ENCODE results near the gene TAF3.
"Not testable (repeated sequence)": the region's sequence is repeated elsewhere in the genome, so short reads cannot be mapped to it uniquely, and the experiment has no call there.

The TAF3 gene

DNA sequence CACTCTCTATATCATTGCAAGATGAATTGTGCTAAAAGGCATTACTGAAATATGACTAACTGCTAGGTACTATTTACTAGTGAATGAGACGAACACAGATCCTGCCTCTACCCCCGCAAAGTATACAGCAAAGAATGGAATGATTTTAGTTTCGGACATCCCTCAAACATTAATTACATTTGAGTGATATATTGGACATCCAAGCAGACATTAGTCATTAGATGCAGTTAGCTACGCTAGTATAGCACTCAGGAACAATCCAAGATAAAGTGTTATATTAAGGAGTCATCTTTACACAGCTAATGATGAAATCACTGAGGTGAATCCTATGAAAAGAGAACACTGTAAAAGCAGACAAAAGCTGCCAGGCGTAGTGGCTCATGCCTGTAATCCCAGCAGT is 7.3 kb upstream of the TAF3 start:
- DNase-seq (ENCODE audit: low spot score), result no peak

DNA sequence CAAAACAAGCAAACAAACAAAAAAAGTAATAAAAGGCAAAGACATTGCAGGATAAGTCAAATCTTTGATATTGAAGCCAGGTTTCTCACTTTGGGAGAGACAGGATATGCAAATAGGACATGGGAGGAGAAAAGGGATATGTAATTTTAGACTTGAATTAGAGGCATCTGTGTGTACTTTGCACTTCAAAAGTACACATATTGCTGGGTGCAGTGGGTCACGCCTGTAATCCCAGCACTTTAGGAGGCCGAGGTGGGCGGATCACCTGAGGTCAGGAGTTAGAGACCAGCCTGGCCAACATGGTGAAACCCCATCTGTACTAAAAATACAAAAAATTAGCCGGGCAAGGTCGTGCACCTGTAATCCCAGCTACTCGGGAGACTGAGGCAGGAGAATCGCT is 6.6 kb upstream of the TAF3 start:
- DNase-seq (ENCODE audit: low spot score), result not testable (repeated sequence)

DNA sequence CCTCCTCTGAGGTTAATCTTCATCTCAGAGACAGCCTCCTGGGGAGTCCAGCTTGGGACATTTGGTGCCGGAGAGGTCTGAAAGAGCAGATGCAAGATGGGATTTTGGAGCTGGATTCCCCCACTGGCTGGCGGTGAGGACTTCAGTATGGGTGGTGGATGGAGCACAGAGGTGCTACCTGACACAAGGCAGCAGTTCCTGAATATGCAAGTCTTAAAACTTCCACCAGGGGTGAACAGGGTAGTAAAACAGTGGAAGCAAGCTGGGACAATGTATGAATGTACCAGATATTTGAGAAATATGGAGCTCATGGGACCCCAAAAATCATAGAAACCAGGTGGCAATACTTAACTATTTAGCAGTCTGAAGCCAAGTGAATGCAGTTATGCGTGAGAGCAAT is 4.8 kb upstream of the TAF3 start:
- no peak for DNase-seq (ENCODE audit: low spot score)

DNA sequence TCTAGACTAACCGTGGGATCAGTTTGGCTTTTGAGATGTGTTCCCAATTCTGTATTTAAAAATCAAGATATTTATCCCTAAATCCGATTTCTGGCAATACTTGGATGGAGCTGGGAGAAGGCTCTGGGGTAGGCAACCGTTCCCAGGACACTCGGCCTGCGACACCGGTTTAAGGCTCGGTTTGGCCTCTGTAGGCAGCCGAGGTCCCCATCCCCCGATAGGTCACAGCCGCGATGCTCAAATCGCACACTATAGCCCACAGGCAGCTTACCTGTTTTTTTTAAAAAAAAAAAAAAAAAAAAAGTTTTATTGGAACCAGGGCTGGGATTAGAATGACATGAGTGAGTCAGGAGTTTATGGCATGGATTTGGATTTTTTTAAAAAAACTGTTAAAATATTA is 729 bp upstream of the TAF3 start:
- DNase-seq (ENCODE audit: low spot score), result no peak

DNA sequence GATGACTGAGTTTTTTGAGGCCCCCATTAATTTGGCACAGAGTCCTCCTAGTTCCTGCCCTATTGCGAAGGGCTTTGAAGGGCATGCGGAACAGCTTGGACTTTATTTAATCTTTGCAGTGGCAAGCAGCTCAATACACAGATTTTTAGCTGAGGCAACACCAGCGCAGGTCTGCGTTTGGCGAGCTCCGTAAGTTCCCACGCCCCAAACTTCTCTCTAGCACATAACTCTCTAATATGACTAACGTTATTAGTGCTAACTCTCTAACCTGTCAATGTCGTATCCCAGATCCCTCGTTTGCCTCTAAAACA is 366 bp upstream of the TAF3 start:
- no peak for DNase-seq (ENCODE audit: low spot score)

DNA sequence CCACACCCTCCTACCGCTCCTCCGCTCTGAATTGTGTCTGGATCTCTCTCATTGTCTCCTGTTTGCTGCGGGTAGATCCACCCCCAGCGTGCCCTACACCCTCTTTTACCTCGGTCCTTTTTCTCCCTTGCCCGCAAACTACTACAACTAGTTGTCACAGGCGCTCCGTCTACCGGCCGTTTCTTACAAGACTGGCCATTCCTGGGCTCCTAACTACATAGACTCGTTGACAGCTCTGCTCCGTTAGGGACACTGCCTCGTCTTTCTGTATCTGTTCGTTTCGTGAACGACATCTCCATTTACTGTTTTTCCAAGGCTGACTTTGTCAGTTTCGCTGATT is 786 bp downstream of the TAF3 start:
- DNase-seq (ENCODE audit: low spot score), result peak; percentile 56

DNA sequence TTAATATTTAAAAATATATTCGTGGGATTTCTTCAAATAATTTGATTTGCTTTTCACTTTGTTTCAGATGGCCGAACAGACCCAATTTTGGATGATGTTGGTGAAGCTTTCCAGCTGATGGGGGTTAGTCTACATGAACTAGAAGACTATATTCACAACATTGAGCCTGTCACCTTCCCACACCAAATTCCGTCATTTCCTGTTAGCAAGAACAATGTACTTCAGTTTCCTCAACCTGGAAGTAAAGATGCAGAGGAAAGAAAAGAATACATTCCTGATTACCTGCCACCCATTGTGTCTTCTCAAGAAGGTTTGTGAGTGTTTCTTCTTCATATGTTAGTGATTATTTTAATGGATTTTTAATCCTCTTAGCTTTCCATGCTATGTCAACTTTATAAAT is 5.9 kb downstream of the TAF3 start:
- no peak for DNase-seq (ENCODE audit: low spot score)

DNA sequence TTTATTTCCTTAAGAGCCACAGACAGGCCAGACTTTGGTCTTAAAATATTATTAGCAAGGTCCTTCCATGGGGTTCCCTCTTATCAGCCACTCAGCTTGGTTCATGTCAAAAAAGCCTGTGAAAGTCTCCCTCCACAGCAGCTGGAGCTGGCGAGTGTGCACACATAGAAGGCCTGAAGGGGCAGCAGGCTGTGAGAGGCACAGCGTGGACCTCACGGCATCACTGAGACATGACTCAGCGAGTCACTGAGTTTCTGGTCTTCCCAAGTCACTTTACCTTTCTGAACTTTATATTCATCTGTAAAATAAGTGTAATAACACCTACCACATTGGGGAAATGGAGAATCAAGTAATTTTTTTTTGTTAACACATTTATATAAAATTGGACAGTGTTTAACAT is 8.7 kb downstream of the TAF3 start:
- DNase-seq (ENCODE audit: low spot score), result no peak

DNA sequence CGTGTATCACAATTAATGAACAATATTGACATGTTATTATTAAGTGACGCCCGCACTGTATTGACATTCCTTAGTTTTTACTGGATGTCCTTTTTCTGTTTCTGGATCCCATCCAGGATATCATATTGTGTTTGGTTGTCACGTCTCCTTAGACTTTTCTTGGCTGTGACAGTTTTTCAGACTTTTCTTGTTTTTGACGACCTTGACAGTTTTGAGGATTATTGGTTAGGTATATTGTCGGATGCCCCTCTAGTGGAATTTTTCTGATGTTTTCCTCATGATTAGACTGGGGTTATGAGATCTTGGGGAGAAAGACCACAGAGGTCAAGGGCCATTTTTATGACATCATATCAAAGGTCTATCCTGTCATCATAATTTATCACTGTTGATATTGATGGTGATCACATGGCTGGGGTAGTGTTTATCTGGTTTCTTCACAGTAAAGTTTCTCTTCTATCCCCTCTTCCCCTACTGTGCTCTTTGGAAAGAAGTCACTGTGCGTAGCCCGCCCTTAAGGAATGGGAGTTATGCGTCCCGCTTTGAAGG is 11.1 kb downstream of the TAF3 start:
- no peak for DNase-seq (ENCODE audit: low spot score)

DNA sequence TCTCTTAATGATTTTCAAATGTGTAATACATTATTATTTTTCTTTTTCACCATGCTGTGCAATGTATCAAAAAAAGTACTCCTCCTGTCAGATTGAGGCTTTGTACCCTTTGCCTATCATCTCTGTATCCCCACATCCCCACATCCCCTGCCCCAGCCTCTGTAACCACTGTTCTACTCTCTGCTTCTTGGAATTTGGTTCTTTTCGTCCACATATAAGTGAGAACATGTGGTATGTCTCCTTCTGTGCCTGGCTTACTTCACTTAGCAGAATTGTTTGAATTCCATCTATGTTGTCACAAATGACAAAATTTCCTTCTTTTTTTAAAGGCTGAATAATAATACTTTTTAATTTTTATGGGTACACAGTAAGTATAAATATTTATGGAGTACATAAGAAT is 13.8 kb downstream of the TAF3 start:
- DNase-seq (ENCODE audit: low spot score), result no peak

DNA sequence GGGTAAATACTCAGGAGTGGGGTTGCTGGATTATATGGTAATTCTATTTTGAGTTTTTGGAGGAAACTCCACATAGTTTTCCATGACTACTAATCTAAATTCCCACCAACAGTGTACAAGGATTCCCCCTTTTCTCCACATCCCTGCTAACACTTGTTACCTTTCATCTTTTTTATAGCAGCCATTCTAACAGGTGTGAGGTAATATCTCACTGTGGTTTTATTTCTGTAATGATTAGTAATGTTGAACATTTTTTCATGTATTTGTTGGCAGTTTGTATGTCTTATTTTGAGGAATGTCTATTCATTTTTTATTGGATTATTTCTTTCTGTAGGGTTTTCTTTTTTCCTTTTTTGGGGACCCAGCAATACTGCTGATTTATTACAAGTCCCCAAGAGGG is 14.9 kb downstream of the TAF3 start:
- no peak for DNase-seq (ENCODE audit: low spot score)

DNA sequence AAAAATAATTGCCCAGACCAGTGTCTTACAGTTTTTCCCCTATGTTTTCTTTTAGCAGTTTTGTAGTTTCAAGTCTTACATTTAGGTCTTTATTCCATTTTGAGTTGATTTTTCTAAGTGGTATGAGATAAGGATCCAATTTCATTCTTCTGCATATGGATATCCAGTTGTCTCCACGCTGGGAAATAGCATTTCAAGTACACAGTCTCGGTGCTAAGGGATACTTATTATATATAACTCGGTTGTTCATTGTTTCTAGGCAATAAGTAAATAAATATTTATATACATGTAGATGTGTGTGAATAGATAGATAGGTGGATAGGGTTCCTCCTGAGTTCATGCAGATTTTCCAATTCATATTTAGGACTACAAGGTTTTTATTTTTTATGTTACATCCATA is 16.0 kb downstream of the TAF3 start:
- DNase-seq (ENCODE audit: low spot score), result no peak

DNA sequence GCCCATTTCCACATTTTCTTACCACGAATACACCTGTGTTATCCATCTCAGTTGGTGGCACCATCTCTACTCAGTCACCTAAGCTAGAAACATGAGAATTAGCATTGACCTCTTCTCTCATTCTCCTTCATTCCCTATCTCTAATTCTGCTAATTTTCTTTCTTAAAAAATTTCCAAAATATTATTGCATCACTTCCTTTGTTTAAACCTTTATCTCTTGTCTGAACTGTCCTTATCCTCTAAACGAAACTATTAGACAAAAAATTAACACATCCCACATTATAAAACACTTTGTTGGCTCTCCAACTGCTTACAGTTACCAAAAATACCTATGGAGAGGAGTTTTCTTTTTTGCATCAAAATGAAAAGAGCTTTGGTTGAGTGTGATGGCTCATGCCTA is 18.3 kb downstream of the TAF3 start:
- no peak for DNase-seq (ENCODE audit: low spot score)

DNA sequence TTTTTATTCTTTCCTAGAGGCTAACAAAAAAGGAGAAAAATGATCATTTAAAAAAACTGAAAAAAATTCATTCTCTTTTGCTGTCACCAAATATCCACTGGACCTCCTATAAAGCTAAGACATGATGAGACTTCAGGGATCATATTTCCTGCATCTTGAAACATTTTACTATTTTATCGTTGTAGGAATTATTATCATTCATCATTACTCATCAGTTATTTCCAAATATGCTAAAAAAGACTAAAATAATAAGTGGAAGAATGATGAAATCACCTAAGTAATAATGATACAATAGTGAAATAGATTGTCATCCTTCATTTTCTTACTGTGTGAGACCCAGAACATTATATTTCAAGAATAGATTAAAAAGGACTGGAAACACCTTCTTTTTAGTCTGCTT is 28.3 kb downstream of the TAF3 start:
- DNase-seq (ENCODE audit: low spot score), result no peak

DNA sequence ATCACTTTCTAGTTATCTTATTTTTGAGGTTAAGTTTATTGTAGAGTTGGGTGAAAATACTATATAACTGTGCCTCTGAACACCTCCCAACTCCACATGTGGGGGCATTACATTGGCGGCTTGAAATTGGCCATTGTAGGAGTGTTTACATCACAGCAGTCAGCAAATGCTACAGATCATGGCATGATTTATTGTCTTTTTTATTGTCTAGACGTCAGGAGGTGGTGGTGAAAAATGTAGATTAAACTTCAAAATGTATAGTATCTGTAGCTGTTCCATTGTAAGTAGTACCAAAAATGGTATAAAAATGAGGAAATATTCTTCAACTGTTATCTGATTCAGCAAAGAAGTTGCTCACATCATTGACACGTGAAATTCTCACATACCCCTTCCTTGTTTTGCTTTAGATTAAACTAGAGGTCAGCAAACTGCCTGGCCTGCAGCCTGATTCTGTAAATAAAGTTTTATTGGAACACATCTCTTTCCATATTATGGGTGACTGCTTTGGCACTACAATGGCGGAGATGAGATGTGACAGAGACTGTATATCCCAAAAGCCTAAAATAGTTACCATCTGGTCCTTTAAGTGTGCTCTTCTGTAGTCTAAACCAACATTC is 35.0 kb downstream of the TAF3 start:
- DNase-seq (ENCODE audit: low spot score), result no peak

DNA sequence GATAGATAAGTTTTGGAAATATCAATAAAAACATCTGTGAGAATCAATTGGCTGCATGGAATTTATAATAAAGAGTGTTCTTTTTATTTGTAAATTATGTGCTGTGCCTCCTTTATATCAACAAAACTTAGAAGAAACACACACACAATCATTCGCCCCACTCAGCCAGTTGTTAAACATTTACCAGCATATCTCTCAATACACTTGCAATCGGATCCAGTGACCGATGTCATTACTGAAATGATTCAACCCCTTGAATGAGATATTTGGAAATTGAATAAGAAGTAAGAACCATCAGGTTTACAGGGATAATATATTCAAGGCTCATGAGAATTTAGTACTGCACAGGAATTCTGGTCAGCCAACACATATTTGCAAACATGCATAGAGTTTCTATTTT is 35.6 kb downstream of the TAF3 start:
- no peak for DNase-seq (ENCODE audit: low spot score)

DNA sequence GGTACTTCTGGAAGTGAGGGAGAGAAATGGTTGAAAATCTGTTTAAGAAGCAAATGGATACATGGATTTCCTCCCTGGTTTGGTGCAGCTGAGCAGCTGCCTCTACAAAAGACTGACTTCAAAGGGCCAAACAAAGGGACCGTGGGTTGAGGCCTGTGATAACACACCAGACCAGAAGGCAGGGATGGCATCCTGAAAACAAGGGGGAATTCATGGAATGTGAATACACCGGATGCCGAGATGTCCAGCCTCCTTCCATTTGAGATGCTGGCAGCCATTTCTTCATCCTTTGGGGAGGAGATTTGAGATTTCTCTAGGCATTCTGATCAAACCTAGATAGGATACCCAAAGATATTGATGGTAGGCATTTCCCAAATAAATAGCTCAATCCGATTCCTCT is 36.9 kb downstream of the TAF3 start:
- no peak for DNase-seq (ENCODE audit: low spot score)

DNA sequence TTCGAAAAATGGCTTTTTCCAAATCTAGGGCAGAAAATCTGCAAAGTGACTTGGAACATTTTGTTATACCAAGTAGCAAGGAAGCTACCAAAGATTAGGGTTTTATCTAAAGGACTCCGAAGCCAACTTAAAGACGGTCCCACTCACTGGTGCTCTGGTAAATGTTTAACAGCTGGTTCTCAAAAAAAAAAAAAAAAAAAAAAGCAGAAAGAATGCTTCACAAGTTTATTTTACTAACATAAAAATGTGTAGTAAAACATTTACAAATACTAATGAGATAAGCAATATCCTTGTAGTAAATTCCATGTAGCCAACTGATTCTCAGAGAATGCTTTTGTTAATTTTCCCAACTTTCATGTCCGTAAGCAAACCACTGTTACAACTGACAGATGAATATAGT is 38.4 kb downstream of the TAF3 start:
- DNase-seq (ENCODE audit: low spot score), result no peak

DNA sequence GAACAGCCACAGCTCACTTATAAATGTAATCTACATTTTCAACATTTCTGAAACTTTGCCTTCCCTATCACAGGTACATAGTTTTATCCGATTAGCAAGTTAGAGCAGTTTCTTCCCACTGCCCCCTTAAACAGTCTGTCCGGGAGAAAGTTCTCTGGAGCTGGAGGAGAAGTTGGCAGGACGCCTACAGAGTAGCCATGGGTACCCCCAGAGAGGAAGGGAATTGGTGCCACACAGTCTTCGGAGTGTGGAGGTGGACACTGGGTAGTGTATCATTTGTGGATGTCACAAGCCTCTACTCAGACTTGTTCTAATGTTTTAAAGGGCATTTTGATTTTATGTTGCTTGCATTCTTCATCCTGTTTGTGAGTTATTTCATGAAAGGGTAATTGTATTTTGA is 39.0 kb downstream of the TAF3 start:
- DNase-seq (ENCODE audit: low spot score), result no peak

DNA sequence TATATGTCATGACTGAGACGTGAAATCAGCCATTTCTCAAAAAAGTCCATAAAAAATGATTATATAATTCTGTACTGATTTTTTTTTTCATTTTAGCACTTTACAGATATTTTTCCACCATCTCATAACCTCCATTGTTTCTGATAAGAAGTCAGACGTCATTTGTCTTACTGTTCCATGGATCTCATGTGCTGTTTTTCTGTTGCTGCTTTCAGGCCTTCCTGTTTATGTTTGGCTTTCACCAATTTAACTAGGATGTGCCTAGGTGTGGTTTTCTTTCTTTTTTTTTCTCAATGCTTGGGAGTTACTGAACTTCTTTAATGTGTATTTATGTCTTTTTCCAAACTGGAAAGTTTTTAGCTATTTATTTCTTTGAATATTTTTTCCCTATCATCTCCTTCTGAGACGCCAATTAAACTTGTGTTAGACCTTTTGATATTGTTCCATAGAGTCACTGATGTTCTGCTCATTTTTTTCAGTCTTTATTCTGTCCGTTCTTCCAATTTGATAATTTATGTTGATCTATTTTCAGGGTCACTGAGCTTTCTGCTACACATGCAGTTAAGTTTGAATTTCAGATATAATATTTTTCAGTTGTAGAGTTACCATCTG is 43.3 kb downstream of the TAF3 start:
- DNase-seq (ENCODE audit: low spot score), result no peak

DNA sequence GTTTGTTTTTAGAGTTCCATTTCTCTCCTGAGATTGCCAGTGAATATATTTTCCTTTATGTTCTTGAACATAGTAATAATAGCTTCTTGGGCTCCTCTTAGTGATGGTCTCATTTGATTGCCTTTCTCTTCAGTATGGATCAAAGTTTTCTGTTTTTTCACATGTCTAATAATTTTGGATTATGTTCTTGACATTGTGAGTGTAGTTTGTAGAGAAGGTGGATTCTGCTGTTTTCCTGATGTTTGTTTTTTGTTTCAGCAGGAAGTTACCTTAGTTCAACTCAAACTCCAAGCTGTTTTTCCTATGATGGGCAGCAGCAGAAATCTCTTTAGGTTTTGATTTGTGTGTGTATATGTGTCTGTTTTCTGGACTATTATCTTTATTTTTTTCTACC is 43.8 kb downstream of the TAF3 start:
- no peak for DNase-seq (ENCODE audit: low spot score)

DNA sequence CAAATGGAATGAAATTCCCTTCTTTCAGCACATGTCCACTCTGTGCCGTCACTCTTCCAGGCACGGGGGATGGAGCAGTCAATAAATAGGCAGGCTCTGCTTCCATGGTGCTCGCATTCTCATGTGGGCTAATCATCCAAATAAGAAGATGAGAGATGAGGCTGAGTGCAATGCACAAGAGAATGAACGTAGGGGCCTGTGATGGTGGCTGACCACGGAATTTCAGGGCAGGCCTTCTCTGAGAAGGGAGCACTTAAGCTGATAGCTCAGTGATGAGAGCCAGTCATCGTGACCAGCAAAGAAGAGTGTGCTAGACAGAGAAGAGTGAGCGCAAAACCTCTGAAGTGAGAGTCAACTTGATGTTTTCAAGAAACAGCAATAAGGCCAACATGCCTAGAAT is 47.9 kb downstream of the TAF3 start:
- no peak for DNase-seq (ENCODE audit: low spot score)

DNA sequence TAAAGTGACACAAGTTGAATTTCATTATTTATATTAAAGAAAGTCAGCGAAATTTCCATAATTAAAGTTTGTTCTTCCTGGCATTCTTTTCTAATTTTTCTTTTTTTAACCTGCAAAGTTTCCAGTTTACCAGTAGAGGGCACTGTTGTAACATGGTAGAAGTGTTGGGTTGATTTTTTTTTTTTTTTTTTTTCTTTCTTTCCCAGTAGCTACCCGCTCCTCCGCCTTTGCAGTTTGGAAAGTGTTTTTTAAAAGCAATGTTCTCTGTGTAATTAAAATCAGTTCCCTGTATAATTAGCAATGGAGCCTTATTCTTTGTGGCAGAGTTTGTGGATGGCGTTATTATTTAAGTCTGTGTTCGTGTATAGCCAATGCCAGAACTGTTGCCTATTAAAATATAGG is 53.7 kb downstream of the TAF3 start:
- DNase-seq (ENCODE audit: low spot score), result peak; percentile 66

DNA sequence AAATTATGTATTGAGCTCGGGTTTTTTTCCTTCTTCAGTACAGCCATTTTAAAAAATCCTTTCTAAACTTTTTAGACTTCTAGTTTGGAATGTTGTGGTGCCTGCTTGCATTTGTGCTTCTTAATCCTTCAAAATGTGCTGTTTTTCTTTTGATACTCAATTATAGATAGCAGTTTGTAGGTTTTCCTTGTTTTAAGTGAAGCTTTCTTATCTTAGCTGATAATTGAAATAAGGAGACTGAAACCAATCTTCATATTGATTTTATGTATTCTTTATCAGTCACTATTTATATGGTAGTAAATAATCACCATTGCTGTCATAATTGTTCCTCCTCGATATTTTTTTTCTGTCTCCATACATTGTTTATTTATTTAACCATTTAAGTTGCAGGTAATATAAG is 56.6 kb downstream of the TAF3 start:
- DNase-seq (ENCODE audit: low spot score), result no peak
